Measurements from ENCODE around the gene TEF.

The TEF gene

GRCh38 chr22:41345807-41346335 is 35.9 kb upstream of the TEF start:
- H3K4me3 ChIP-seq (ENCODE audit: low read depth, low read length), result no peak overlapping the region
- no peak for TF ChIP-seq CTCF (IDR thresholded peaks at IDR 0.05; ENCODE audit: borderline replicate concordance, insufficient read depth, low read depth, low read length)

GRCh38 chr22:41347066-41347859 is 34.5 kb upstream of the TEF start:
- TF ChIP-seq CTCF (IDR thresholded peaks at IDR 0.05; ENCODE audit: borderline replicate concordance, insufficient read depth, low read depth, low read length), result no peak
- no peak overlapping the region for H3K4me3 ChIP-seq (ENCODE audit: low read depth, low read length)

- no peak for TF ChIP-seq CTCF (IDR thresholded peaks at IDR 0.05; ENCODE audit: borderline replicate concordance, insufficient read depth, low read depth, low read length)
- H3K4me3 ChIP-seq (ENCODE audit: low read depth, low read length), result no peak overlapping the region
Observed at GRCh38 chr22:41348964-41349484, 32.7 kb upstream of the TEF start.

- TF ChIP-seq CTCF (IDR thresholded peaks at IDR 0.05; ENCODE audit: borderline replicate concordance, insufficient read depth, low read depth, low read length), result no peak
- no peak overlapping the region for H3K4me3 ChIP-seq (ENCODE audit: low read depth, low read length)
Observed at GRCh38 chr22:41350087-41350486, 31.7 kb upstream of the TEF start.

GRCh38 chr22:41351011-41351410 is 30.7 kb upstream of the TEF start:
- H3K4me3 ChIP-seq (ENCODE audit: low read depth, low read length), result no peak overlapping the region
- no peak for TF ChIP-seq CTCF (IDR thresholded peaks at IDR 0.05; ENCODE audit: borderline replicate concordance, insufficient read depth, low read depth, low read length)

GRCh38 chr22:41352058-41352457 is 29.7 kb upstream of the TEF start:
- H3K4me3 ChIP-seq (ENCODE audit: low read depth, low read length), result no peak overlapping the region

More at GRCh38 chr22:41352058-41352457, 29.7 kb upstream of the TEF start:
- no peak for TF ChIP-seq CTCF (IDR thresholded peaks at IDR 0.05; ENCODE audit: borderline replicate concordance, insufficient read depth, low read depth, low read length)

Measured in GM12875 (cell line).